GM19395 (cell line): ENCODE measurements around the gene SPHKAP.
"Not testable (repeated sequence)": the region's sequence is repeated elsewhere in the genome, so short reads cannot be mapped to it uniquely, and the experiment has no call there.

Experiments
- ATAC-seq: cut with Tn5 transposase; IDR thresholded peaks from one replicate; pipeline ENCODE4 v1.9.1; 2021; ENCODE audit warnings: mild to moderate bottlenecking, moderate library complexity; ENCODE audit not compliant: unreplicated experiment

The SPHKAP gene

DNA sequence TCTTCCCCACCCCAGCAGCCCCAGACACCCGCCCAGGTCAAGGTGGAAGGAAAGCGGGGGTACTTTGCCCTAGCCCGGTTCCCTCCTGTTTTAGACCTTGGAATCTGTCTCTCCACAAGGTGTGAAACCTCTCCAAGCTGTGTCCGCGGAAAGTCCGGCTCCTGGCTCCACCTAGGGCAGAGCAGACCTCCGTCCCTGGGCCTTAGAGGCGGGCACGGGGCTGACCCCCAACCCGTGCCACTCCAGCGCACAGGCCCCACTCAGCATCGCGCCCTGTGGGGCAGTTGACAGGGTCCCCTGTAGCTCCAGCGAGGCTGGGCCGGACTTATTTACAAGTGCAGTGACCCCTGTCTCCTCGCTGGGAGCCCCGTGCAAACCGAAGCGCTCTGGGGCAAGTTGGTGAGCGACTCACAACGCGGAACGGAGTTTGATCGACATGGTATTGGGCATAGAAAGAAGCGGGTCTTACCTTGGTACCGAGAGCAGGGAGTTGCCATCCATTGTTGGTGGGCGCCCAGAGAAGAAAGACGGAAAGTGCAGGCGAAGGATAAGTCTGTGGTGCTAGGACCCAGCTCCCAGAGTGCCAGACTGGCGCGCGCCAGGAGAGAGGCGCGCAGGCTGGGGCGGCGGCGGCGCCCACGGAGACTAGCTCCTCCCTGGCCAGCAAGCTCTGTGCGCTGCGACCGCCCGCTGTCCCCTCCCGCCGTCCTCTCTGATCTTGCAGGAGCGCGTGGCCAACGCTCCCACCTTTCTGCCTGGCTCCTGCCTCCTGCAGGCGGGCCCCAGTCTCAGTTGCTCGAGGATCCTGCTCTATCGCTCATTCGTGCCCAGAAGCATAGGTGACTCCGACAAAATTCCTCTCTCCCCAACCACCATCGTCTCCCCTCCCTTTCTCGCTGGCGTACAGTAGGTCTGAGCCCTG, at the start of gene SPHKAP:
TSS of gene SPHKAP (minus strand) at position 590 of the 922 bp plus-strand sequence. CDS start at position 501, 89 bp downstream.
- no peak for ATAC-seq

GRCh38 chr2:228227466-228227865, 46.0 kb upstream of the SPHKAP start:
- no peak for ATAC-seq

GRCh38 chr2:228224410-228224809, 42.9 kb upstream of the SPHKAP start:
- no peak for ATAC-seq

DNA sequence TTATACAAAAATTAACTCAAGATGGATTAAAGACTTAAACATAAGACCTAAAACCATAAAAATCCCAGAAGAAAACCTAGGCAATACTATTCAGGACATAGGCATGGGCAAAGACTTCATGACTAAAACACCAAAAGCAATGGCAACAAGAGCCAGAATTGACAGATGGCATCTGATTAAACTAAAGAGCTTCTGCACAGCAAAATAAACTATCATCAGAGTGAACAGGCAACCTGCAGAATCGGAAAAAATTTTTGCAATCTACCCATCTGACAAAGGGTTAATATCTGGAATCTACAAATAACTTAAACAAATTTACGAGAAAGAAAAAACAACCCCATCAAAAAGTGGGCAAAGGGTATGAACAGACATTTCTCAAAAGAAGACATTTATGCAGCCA, 37.1 kb upstream of the SPHKAP start:
- ATAC-seq: not testable (repeated sequence)

DNA sequence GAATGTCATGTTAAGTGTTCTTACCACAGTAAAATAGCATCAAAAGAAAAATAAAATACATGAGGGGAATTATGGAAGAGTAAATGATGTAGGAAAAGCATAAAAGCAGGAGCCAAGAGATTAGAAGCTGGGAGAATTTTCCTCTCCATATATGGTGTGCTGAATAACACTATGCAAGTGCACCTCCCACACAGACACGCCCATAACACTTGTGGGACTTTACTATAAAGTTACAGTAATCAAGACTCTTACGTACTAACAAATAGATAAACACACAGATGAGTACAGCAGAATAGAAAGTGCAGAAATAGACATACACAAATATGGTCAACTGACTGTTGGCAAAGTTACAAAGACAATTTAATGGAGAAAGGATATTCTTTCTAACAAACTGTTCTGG, 16.0 kb upstream of the SPHKAP start:
- no peak for ATAC-seq

GRCh38 chr2:228180181-228181097, 1.0 kb downstream of the SPHKAP start:
- no peak for ATAC-seq

DNA sequence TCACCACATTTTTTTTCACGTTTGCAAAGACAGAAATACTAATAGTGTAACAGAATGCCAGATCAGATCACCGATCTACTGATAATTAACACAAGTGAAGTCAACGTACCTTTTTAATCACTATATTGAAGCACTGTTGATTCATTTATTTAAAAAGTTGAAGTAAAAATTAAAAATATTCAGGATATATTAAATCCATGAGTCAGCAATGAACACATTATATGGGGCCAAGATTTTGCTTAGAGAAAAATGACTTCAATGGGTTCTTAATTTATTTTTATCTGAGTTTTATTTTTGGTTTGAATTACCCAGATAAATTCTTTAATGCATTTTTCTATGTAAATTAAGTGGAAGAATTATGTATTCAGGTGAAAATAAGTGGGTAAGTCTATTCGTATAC, 14.2 kb downstream of the SPHKAP start:
- ATAC-seq: no peak

- ATAC-seq: no peak
These were observed 16.8 kb downstream of the SPHKAP start for GRCh38 chr2:228164718-228165117.

- ATAC-seq: no peak
These were observed 23.6 kb downstream of the SPHKAP start for GRCh38 chr2:228157841-228158240.

DNA sequence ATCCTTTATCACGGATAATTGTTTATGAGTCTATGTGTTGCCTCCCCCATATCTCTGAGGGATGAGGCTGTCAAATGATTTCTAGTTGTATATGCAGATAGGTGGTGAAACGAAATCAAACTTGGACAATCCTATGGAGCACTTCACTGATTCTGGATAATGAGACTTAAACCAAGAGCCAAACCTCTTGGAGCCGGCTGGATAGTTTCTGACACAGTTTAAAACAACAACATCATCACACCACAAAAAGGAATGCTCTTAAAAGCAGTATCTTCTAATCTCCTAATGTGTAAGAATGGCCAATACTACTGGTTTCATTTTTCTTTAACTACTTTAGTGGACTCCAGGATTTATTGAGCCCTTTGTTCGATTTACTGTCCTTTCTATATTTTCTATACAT, 36.5 kb downstream of the SPHKAP start:
- no peak for ATAC-seq

DNA sequence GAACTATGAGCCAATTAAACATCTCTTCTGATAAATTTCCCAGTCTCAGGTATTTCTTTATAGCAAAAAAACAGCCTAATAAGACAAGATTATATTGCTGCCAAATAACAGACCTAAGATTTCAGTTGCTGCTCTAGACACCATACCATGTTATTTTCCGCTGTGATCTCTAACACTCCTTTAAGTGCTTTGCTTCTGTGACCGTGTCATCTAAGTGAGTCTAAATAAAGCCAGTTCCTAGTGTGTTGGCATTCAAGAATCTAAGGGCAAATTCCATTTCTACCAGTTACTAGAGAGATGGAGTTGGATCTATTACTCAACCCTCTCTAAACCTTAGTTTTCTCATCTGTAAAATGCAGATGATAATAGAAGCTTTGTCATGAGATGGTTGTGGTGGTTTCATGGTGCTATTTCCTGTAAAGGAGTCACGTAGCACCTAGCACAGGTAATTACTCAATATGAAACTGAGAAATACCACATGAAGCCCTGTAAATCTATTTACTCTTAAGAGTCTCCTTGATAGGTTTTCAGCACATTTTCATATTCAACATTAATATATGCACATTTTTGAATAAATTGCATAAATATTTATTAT, 40.5 kb downstream of the SPHKAP start:
- peak; percentile 93 for ATAC-seq

- no peak for ATAC-seq
These were observed 45.5 kb downstream of the SPHKAP start for GRCh38 chr2:228136027-228136426.

DNA sequence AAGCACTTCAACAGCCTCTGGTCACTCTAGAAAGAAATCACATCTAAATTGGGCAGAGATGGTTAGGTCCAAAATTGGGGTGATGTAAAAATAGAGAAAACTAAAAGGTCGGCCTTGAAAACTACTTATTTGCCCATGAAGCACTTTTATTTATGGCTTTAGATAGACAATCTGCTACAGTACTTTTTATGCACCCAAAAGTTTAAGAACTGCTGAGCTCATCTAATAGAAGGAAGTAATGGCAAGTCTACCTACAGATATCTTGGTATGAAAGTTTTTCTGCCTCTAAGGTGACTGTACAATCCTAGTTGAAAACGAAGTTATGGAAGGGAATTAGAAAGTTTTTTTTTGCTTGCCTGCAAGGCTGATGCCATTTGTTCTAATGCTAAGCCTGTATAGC, 46.2 kb downstream of the SPHKAP start:
- no peak for ATAC-seq

GRCh38 chr2:228131833-228132232, 49.7 kb downstream of the SPHKAP start:
- no peak for ATAC-seq

DNA sequence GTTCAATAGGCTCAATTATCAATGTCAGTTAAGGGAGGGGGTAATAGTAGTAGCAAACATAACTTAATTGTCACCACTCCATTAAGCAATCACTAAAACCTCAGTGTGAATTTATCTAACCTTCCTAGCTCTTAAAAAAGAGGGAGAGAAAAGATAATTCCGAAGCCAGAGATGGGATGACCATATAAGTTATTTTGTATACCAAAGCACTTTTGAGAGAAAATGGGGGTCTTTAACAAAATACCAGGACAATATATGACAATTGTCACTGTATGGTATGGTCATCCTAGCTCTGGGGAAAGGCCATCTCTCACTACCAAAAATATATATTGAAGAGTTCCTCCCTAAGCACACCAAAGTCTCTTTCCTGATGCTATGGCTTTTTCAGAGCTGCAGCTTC, 55.1 kb downstream of the SPHKAP start:
- no peak for ATAC-seq

DNA sequence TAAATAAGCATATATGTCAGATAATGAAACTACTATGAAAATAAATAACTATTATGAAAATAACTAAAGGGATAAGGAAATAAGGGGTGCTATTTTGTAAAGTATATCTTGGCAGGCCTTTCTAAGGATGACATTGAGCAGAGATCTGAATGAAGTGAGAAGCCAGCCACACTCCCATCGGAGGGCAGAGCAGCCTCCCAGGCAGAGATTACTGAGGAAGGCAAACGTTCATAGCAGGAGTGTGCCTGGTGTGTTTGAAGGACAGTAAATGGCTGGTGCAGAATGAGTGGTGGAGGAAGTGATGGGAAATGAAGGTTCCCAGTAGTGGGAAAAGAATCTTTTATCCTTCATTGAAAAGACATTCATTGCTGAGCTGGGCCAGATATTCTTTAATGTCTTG, 62.5 kb downstream of the SPHKAP start:
- ATAC-seq: no peak

GRCh38 chr2:228107846-228108245, 73.6 kb downstream of the SPHKAP start:
- ATAC-seq: no peak

GRCh38 chr2:228105526-228106250, 75.8 kb downstream of the SPHKAP start:
- no peak for ATAC-seq

DNA sequence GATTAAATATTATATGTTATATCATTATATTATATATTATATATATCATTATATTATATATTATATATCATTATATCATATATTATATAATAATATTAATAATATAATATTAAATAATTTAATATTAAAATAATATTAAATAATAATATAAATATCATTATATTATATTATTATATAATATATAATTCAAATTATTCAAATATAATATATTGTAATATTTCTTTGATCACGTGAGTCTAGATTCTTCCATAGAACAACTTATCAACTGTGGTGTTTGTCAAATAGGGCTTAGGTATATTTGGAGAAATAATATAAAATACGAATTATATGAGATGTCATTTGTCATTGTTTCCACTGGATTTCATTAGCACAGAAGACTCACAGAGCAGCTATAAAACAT, 77.3 kb downstream of the SPHKAP start:
- no peak for ATAC-seq

DNA sequence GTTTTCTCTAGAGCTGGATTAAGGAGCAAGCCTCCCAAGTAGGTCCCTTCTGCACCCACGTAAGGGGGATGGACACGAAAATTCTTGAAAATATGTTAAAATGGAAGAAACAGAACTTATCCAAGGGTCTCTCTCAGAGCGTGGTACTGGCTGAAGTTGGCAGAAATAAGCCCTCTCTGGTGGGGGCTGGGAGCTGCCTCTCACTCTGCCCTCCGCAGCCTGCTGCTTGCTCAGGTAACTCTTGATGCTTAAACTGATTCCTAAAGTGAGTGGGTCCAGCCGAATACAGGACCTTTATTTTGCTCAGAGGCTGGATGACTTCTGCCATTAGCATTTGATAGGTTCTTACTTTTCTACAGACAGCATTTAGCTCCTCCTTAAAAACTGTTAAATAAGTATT, 78.1 kb downstream of the SPHKAP start:
- ATAC-seq: no peak

DNA sequence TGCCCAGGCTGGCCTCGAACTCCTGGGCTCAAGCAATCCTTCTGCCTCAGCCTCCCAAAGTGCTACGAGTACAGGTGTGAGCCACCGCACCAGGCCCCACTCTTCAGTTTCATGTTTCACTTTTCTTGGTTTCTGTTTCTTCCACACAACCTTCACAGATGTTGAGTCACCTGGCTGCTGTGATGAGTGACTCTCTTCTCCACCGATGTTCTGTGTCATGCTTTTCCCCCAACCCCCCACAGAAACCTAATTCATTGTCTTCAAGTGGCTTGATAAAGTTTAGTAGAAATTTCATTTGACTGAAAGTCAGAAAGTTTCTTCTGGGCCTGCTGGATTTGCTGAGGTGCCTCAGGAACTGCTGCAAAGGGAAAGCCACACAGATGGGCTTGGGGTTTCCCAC, 78.5 kb downstream of the SPHKAP start:
- ATAC-seq: no peak
